HG03442 (cell line): ENCODE data around the gene SUGP1.
A peak's percentile ranks its signal among the peaks of the same experiment; 100 is the strongest.
"Not testable (repeated sequence)": the region's sequence is repeated elsewhere in the genome, so short reads cannot be mapped to it uniquely, and the experiment has no call there.

Experiments used
- ATAC-seq: cut with Tn5 transposase; IDR thresholded peaks from one replicate; pipeline ENCODE4 v1.9.1; 2021; ENCODE audit warnings: mild to moderate bottlenecking, moderate library complexity; ENCODE audit not compliant: unreplicated experiment

The SUGP1 gene, protein sequence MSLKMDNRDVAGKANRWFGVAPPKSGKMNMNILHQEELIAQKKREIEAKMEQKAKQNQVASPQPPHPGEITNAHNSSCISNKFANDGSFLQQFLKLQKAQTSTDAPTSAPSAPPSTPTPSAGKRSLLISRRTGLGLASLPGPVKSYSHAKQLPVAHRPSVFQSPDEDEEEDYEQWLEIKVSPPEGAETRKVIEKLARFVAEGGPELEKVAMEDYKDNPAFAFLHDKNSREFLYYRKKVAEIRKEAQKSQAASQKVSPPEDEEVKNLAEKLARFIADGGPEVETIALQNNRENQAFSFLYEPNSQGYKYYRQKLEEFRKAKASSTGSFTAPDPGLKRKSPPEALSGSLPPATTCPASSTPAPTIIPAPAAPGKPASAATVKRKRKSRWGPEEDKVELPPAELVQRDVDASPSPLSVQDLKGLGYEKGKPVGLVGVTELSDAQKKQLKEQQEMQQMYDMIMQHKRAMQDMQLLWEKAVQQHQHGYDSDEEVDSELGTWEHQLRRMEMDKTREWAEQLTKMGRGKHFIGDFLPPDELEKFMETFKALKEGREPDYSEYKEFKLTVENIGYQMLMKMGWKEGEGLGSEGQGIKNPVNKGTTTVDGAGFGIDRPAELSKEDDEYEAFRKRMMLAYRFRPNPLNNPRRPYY

DNA sequence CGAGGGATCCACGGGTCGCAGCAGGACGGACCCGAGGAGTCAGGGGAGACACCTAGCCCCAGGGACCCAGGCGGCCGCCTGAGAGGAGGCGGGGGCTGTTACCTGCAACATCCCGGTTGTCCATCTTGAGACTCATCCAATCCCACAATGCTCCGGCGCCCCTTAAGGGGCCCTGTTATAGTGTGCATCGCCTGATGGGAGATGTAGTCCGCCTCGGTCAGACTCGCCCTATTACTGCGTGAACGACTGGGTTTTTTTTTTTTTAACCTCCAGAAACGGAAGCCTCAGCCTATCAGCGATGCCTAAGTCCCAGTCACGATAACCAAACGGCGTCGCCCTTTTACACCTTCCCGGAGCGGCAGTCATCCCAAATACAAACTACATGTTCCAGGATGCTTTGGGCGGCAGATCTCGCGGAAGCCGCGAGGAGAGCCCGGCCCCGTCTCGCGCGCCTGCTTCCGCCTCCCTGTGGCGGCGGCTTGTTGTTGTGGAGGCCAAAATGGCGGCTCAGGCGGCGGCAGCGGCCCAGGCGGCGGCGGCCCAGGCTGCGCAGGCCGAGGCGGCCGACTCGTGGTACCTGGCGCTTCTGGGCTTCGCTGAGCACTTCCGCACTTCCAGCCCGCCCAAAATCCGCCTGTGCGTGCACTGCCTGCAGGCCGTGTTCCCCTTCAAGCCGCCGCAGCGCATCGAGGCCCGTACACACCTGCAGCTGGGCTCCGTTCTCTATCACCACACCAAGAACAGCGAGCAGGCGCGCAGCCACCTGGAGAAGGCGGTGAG is at the start of gene SUGP1, which contains the start of gene MAU2:
Gene SUGP1, minus strand, starts transcription at position 149 of the 780 bp plus-strand sequence. Its CDS starts 13 bp downstream, at position 136.
Gene MAU2, plus strand, starts transcription at position 469 of the 780 bp plus-strand sequence. Its CDS starts 31 bp downstream, at position 500.
- ATAC-seq: peak; percentile 86

DNA sequence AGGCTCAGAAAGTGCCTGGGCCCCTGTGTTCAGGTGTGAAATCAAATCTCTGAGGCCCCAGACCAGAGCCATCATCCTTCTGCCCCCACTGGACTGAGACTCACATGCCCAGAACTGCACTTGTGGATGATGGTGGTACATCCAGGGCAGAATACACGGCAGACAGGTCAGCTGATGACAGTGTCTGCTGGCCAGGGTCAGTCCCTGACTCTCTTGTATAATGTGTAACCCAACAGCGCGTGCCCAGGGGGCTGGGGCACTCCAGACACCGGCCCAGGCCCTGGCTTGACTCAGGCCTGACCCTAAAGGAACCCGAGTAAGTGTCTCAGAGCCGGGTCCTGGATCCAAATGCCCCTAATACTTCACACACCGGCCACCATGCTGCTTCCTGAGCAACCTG is 47.8 kb upstream of the SUGP1 start:
- ATAC-seq: no peak

DNA sequence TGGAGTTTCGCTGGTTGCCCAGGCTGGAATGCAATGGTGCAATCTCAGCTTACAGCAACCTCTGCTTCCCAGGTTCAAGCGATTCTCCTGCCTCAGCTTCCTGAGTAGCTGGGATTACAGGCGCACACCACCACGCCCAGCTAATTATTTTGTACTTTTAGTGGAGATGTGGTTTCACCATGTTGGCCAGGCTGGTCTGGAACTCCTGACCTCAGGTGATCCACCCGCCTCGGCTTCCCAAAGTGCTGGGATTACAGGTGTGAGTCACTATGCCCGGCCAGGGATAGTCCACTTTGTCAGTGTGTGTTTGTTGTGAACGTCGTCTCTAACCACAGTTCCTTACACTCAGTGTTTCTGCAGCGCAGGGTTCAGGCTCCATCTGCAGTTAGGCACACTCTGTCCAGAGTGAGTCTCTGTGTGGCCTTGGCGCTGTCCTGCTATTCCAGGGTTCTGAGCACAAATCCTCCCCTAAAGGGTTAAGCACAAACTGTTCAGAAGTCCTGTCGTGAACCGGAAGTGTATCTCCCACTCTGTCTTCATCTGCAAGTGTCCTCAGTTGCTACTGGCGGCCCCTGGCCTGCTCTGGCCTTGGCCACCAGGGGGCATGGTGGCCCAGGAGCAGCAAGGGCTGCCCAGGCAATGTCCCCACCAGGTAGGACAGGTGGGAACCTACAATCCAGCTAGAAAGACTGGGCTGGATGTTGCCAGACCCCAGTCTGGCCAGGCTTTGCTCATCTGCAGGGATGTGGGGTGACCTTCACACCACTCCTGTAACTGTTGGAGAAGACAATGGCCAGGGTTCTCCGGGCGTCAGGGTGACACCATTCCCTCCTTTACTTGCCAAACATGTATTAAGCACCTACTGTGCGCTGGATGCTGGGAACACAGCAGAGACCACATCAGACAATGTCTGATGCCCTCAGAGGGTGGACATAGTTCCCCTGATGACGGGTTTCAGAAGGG is 46.4 kb upstream of the SUGP1 start:
- peak; percentile 71 for ATAC-seq

DNA sequence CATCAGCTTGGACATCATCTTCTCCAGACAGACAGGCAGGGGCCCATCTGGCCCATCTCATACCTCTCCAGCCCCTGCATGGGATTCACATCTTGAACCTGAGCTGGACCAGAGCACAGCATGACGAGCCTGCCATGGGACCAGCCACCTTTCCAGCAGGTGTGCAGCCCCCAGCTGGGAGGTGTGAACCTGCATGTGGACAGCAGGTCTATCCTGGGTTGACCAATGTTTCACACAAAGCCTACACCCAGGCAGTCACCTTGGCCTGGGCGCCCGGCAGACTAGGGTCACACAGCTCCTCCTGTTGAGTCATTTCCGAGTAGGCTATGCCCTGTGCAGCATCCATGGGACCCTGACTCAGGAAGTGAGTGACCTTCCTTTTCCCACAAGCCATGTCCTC is 41.8 kb upstream of the SUGP1 start:
- no peak for ATAC-seq

DNA sequence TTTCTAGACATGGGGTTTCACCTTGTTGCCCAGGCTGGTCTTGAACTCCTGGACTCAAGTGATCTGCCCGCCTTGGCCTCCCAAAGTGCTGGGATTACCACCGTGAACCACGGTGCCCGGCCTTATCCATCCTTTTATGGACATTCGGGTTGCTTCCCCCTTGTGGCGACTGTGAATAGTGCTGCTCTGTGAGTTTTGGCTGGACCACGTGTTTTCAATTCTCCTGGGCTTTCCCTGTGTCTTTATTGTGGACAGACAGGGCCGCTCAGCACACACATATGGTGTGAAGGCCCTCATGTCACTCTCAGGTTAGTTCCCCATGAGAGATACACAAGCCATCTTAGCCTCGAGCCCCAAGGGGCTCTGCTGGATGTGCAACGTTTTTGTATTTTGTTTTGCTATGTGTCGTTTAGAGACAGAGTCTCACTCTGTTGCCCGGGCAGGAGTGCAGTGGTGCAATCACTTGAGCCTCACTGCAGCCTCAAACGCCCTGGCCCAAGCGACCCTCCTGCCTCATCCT is 40.8 kb upstream of the SUGP1 start:
- peak; percentile 51 for ATAC-seq

DNA sequence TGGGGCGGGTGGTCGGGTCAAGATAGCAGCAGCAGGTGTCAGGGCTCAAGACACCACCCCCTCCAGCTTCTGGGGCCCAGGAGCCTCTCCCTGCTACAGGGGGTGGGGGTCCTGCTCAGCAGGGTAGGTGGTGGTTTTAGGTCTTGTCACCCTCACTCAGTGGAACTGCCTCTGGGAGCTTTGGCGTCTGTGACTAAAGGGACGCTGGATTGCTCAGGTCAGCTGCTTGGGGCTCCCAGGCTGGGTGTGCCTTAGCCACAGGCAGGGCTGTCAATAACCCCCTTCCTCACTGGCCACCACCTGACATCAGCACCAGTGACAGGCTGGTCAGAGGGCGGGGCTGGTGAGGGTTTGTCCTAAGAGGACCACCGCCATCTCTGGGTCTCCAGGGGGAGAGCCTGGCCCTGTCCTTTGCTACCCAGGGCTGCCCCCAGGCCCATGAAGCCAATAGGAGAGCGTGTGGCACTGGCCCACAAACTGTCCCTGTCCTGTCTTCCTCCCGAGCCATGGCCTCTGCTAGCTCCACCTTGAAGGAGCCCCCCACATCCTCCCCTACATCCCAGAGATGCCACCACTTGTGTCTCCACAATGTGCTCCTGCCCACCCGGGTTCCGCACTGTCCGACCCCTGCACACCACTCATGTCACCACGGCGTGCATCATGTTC is 36.7 kb upstream of the SUGP1 start:
- ATAC-seq: no peak

DNA sequence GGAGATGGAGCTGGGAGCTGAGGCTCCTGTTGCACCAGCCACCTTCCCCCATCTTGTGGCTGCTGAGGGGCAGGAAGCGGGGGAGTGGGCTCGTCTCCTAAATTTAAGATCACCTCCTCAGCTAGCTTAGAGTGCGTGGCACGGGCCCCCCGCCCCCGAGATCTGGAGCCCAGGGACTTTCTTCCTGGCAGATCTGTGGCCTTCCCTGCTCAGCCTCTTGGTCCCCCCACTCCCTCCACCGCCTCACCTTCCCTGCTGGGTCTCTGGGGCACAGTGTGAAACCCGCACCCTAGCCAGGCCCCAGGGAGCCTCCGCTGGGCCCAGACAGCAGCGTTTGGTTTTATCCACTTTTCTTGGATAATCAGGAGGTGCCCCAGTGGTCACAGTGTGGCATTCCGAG is 36.2 kb upstream of the SUGP1 start:
- ATAC-seq: no peak

DNA sequence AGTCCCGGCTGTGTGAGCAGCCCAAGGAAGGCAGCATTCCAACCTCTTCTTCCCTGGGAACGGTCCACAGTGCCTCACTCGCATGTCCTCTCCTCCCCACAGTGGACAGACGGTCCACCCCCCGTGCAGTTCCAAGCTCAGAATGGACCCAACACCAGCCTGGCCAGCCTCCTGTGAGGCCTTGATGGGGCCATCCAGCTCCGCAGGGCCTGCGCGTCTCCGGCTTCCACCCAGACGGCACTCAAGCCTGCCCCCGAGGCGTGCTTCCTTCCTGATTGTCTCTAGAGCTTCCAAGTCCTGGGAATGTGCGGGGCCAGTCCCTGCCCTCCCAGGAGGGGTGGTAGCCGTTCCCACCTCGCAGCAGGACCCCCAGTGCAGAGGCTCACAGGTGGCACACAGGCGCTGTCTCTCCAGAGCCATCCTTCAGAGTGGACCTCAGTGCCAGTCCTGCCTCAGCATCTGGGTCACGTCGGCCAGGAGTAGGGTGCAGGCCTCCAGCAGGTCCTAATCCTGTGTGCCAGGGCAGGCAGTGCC is 35.4 kb upstream of the SUGP1 start:
- ATAC-seq: no peak

DNA sequence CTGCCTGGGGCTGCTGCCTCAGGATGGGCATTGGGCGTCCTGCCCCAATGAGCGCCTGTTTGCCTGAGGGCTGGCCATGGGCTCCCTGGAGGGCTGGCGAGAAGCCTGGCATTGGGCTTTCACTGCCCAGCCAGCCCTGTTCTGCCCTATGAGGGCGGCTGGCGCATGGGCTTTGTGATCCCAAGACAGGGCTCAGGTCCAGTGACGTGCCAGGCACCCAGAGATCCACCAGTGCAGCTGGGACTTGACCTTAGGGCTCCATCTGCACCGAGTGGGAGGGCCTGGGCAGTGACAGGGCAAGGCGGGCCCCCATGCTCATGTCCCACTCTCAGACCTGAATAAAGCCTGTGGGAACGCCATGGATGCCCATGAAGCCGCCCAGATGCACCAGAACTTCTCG is 34.6 kb upstream of the SUGP1 start:
- no peak for ATAC-seq

DNA sequence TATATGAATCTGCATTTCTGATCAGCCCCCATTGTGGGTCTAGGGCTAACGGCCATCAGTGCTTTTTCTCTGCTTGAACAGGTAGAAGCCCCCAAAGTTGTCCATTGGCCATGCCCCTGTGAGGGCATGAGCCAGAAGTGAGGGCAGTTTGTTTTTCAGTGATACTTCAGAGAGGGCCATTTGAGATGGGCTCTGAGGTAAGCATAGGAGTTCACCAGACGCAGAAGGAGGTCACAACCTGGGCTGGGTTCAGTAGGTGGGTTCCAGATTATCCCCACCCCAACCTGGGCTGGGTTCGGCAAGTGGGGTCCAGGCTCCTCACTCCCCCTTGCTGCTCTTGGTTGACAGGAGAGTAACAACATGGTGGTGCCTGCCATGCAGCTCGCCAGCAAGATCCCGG is 33.7 kb upstream of the SUGP1 start:
- ATAC-seq: no peak

DNA sequence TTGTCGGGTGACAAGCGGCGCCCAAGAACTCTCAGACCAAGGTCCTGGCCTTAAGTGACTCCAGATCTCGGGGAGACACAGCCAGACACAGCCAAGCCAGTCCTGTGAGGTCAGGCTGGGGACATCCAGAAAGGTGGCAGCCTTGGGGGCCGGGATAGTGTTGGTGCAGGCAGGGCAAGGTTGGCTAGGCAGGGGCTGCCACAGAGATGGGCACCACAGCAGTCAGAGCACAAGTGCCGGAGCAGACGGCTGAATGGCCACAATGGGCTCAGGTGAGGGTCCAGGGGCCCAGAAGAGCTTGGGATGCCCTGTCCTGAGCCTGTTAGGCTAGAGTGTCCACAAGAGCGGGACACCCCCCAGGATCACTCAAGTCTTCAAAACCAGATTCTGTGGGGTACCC is 32.5 kb upstream of the SUGP1 start:
- no peak for ATAC-seq

DNA sequence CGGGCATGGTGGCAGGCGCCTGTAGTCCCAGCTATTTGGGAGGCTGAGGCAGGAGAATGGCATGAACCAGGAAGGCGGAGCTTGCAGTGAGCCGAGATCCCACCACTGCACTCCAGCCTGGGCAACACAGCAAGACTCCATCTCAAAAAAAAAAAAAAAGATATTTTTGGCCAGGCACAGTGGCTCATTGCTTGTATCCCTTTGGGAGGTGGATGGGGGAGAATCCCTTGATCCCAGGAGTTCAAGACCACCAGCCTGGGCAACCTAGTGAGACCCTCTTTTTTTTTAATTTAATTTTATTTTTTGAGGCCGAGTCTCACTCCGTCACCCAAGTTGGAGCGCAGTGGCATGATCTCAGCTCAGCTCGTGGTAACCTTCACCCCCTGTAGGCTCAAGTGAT is 30.4 kb upstream of the SUGP1 start:
- ATAC-seq: not testable (repeated sequence)

DNA sequence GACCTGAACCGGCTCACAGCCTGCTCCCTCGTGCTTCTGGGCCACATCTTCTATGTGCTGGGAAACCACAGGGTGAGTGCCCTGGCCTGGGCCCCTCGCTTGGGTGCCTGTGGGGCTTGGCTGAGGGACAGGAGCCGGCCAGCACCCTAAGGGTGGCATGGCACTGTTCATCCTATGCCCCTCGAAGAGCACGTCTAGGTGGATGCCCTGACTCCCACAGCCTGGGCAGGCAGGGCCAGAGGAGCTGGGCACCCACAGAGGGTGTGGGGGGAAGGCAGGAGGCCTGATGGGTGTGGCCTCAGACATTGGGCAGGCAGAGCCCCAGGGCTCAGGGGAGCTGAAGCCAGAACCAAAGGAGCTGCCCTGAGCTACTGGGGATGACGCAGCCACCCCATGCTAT is 29.1 kb upstream of the SUGP1 start:
- no peak for ATAC-seq

DNA sequence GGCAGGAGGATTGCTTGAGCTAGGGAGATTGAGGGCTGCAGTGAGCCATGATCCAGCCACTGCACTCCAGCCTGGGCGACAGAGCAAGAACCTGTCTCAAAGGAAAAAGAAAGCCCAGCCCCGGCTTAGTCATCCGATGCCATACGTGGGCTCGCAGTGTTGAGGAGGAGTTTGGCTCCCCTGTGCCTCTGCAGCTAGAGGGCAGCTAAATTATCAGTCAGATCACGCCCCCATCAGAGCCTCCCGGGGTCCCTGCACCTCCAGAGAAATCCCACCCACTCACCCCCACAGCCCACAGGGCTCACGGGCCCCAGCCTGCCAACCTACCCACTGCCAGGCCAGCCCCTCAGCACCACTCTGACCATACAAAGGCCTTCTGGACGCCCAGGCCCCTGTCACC is 28.0 kb upstream of the SUGP1 start:
- ATAC-seq: no peak

DNA sequence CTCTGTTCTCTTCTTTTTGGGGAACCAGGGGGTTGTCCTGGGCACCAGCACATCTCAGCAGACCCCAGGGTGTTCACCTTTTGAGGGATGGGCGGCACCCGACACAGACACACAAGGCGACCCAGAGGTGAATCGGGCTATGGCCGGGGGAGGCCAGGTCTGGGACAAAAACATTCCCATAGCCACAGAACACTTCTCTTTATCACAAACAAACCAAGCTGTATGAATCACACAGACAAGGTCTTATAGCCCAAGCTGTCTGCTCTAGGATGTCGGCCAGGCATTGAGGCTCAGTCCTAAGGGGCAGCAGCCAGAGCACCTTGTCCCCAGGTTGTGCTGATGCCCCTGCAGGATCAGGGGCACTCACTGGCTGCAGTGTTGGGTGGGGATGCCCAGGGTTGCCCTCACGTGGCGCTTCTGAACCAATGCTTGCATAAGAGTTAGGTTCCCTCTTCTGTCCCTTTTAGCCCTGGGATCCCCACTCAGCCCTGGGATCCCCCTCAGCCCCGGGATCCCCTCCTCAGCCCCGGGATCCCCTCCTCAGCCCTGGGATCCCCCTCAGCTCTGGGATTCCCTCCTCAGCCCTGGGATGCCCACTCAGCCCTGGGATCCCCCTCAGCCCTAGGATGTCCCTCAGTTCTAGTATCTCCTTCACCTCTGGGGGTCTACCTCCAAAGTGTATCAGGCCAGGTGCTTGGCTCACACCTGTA is 27.2 kb upstream of the SUGP1 start:
- ATAC-seq: no peak

DNA sequence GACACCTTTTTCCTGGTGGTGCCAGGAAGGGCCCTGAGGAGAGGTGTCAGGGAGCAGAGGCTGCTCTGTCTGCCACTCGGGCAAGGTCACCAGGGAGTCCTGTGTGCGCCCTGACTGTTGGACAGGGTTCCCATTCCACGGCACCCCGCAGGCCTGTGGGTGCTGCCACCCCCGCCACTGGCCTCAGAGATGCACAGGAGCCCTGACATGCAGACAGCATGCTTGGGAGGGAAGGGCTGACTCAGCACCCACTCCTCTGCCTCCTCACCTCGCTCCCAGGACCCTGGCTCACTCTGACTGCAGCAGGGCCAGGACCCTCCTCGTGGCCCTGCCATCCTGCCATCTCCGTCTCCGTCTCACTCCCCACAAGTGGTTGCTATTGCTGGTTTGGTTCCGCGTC is 25.7 kb upstream of the SUGP1 start:
- no peak for ATAC-seq

DNA sequence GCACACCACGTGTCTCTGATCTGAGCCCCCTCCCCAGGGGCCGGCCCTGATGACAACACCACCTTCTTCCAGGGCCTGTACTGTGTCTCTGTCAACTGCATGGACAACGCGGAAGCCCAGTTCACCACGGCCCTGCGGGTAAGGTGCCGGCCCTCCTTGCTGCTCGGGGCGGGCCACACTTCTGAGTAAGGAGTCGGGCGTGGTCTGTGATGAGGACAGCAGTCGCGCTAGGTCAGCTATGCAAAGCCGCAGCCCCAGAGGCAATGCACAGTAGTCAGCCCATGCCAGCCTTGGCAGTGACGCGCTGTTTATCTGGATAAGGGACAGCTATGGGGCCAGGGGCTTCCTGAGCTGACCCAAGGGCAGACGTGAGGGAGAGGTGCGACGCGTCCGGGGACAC is 24.9 kb upstream of the SUGP1 start:
- ATAC-seq: no peak

DNA sequence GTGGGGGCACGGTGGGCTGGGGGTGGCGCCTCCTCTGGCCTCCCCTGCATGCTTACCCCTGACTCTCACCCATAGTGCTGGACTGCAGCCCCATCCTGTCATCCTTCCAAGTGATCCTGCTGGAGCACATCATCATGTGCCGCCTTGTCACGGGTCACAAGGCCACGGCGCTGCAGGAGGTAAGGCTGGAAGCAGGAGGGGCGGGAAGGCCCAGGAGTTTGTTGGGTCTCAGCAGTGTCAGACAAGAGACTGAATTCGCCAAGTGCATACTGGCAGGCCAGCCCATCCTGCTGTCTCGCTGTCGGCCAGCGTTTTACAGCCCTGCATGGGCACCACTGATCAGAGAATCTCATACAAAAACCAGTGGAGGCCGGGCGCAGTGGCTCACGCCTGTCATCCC is 23.5 kb upstream of the SUGP1 start:
- ATAC-seq: no peak

DNA sequence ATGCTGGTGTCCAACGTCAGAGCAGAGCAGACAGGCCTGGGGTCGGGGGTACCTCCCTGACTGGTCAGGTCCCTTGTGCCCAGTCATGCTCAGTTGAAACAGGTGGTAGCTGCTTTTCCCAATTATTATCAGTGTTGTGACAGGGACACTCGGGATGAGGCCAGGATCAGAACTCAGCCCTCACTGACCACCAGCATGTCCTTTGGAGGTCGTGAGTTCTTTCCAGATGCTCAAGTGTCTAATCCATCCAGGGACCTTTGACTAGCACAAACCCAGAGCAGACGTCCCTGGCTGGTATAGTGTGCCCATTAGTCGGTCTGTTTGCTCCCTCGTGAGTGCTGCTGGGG is 22.7 kb upstream of the SUGP1 start:
- no peak for ATAC-seq
